Testis (tissue), 3 donors: ENCODE data around the gene CD96. TPM values are rescaled to one million over a fixed set of nuclear protein-coding genes. Genes with fewer than 3 reads are reported as not detected.
"Not testable (repeated sequence)": the region's sequence is repeated elsewhere in the genome, so short reads cannot be mapped to it uniquely, and the experiment has no call there.

ENCODE experiments used
- DNase-seq: peaks from one replicate; pipeline ENCODE4 v3.0.0-alpha.2; 2019
- H3K27ac ChIP-seq, 2 donors: fragments of 200-600 bp; sonication (generic); one replicate each; pipeline ENCODE4 v1.5.1; 2019
- H3K27me3 ChIP-seq: fragments of 200-600 bp; sonication (generic); one replicate; pipeline ENCODE4 v1.5.1; 2019
- H3K36me3 ChIP-seq: fragments of 200-600 bp; sonication (generic); one replicate; pipeline ENCODE4 v1.5.1; 2017; ENCODE audit warnings: low read depth; ENCODE audit errors: missing control alignments
- H3K4me1 ChIP-seq: fragments of 200-600 bp; sonication (generic); one replicate; pipeline ENCODE4 v1.5.1; 2019
- H3K4me3 ChIP-seq, 2 donors: fragments of 200-600 bp; sonication (generic); one replicate each; pipeline ENCODE4 v1.5.1; 2017 to 2019
- H3K9me3 ChIP-seq: fragments of 200-600 bp; sonication (generic); one replicate; pipeline ENCODE4 v1.5.1; 2017
- POLR2A ChIP-seq: fragments of 450-650 bp; IDR thresholded peaks from one replicate; pipeline ENCODE4 v1.6.1; 2017; ENCODE audit warnings: antibody characterized with exemption, mild to moderate bottlenecking, moderate library complexity
- WGBS, 2 donors: methylation state at CpG; one replicate each; pipeline ENCODE4 v1.1.5; 2018; 5-methylcytosine and 5-hydroxymethylcytosine counted together
- intact Hi-C: fragments of 100-400 bp; cut with DNase I; formaldehyde crosslinking; loops from one replicate; pipeline ENCODE4 v1.15.1; 2023; ENCODE audit warnings: low total_unique reads
- polyA plus RNA-seq: library from polyadenylated mRNA; stranded (reverse); fragments of 350-450 nt; fragmentation: Illumina TruSeq; extraction: RNeasy Lipid Tissue Mini Kit (QIAGEN cat#74804); gene quantifications from one replicate; pipeline ENCODE4 v1.2.3, GENCODE V29; 2014; ENCODE audit warnings: low read depth, low replicate concordance; ENCODE audit not compliant: insufficient read depth
- total RNA-seq, 2 donors: library from RNA; depleted of rRNA; stranded (reverse); fragments of >200 nt; gene quantifications; one replicate each; pipeline ENCODE4 v1.2.3, GENCODE V29; 2016
- TF ChIP-seq, protein P1 (sequence below), 3 experiments: fragments of 450-650 bp in 2 of 3; fragments of 200-600 bp in 1 of 3; sonication (generic) in 1 of 3; IDR thresholded peaks; one replicate each; pipeline ENCODE4 v1.5.1; 2016 to 2019; ENCODE audit warnings: antibody characterized with exemption in 3 of 3, mild to moderate bottlenecking in 2 of 3, moderate library complexity in 1 of 3

CD96 gene
- total and polyA plus RNA-seq, 3 donors from 2014 or later: 0.16 to 1.5 (median 0.99) TPM

DNA sequence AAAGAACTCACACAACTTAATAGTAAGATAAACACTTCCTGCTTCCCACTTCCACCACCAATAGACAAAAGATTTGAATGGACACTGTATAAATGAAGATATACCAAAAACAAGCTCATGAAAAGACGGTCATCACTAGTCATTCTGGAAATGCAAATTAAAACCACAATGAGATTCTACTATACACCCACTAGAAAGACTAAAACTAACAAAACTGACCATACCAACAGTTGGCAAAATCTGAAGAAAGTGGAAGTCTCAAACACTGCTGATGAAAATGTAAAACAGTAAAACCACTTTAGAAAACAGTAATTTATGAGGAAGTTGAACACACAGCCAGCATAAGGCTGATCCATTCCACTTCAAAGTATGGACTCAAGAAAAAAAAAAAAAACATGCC, 35.6 kb upstream of the CD96 start:
- no peaks in the 10 kb centered on the region for H3K36me3 ChIP-seq
- H3K9me3 ChIP-seq: no peaks in the 10 kb centered on the region
- TF ChIP-seq, protein P1, sequence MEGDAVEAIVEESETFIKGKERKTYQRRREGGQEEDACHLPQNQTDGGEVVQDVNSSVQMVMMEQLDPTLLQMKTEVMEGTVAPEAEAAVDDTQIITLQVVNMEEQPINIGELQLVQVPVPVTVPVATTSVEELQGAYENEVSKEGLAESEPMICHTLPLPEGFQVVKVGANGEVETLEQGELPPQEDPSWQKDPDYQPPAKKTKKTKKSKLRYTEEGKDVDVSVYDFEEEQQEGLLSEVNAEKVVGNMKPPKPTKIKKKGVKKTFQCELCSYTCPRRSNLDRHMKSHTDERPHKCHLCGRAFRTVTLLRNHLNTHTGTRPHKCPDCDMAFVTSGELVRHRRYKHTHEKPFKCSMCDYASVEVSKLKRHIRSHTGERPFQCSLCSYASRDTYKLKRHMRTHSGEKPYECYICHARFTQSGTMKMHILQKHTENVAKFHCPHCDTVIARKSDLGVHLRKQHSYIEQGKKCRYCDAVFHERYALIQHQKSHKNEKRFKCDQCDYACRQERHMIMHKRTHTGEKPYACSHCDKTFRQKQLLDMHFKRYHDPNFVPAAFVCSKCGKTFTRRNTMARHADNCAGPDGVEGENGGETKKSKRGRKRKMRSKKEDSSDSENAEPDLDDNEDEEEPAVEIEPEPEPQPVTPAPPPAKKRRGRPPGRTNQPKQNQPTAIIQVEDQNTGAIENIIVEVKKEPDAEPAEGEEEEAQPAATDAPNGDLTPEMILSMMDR (IDR thresholded peaks at IDR 0.05): no peak
- TF ChIP-seq POLR2A: no peak
- intact Hi-C loops: no loop called here
- H3K27ac ChIP-seq: no peak overlapping the region
- 90 to 95% methylated on average over 1 of the region's 1 CpG for WGBS, 2 donors
- DNase-seq: no peak
- H3K4me3 ChIP-seq: no peak overlapping the region
- H3K4me1 ChIP-seq: no peaks in the 10 kb centered on the region
- no peaks in the 10 kb centered on the region for H3K27me3 ChIP-seq

DNA sequence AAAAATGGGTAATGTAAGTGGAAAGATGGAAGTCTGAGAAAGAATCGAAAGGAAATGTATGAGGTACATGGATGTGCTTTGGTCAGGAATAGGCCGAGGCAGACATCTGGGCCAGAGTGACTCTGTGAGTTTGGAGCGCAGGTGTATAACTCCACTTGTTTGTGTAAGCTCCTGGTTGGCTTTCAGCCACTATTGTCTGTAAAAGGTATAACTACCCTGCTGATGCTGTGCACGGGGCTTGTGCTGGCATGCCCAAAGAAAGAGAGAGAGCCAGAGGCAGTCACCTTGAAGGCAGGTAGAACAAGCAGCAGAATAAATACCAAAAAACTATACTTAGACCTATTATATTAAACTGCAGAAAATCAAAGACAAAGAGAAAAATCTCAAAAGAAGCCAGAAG, 32.7 kb upstream of the CD96 start:
- Histone ChIP-seq H3K4me3 (no peak overlapping the region), H3K9me3 (no peaks in the 10 kb centered on the region), H3K27ac (no peak overlapping the region), H3K36me3 (no peaks in the 10 kb centered on the region), H3K4me1 (no peaks in the 10 kb centered on the region), H3K27me3 (no peaks in the 10 kb centered on the region)
- DNase-seq: no peak
- TF ChIP-seq, protein P1 (IDR thresholded peaks at IDR 0.05): no peak
- no peak for TF ChIP-seq POLR2A
- intact Hi-C loops: no loop called here
- 96 to 97% methylated on average over 4 of the region's 4 CpGs for WGBS, 2 donors

- Histone ChIP-seq H3K4me3 (no peak overlapping the region), H3K27ac (no peak overlapping the region), H3K9me3 (no peaks in the 10 kb centered on the region), H3K4me1 (no peaks in the 10 kb centered on the region), H3K36me3 (no peaks in the 10 kb centered on the region), H3K27me3 (no peaks in the 10 kb centered on the region)
- TF ChIP-seq, protein P1 (IDR thresholded peaks at IDR 0.05): no peak
- TF ChIP-seq POLR2A: no peak
- DNase-seq: no peak
- intact Hi-C loops: no loop called here
- 61 to 66% methylated on average over 4 of the region's 4 CpGs for WGBS, 2 donors
Measured at GRCh38 chr3:111517801-111518200, 24.2 kb upstream of the CD96 start.

DNA sequence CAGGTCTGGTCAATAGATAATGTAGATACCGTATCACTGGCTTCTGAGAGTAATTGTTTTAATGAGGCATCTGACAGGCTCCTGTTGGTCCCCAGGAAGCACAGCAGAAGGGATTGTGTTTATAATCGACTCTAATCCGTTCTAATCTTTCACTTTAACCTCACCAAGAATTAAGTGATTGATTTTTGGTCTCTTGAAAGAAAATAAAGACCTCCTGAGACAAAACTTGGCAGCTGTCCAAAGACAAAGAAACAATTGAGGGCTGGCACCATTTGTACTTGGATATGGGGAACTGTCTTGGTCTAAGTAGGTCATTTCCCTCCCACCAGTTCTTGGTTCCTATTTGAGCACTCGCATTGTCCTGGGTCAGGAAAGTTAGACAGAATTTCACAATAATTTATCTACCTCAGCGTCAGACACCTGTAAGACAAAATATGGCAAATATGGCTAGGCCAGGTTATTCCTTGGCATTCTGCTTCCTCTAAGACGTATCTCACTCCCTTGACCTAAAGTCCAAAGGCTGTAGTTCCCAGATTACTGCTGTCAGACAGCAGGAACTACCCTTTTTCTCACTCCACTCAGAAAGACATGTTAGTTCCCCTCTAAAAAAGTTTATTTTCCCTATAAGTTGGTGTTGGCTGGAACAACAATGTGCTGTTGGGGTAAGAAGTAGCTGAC, 22.7 kb upstream of the CD96 start:
- intact Hi-C loops: no loop called here
- Histone ChIP-seq H3K4me1 (no peaks in the 10 kb centered on the region), H3K9me3 (no peaks in the 10 kb centered on the region), H3K27me3 (no peaks in the 10 kb centered on the region), H3K36me3 (no peaks in the 10 kb centered on the region), H3K4me3 (no peak overlapping the region), H3K27ac (no peak overlapping the region)
- DNase-seq: no peak
- 66 to 71% methylated on average over 6 of the region's 6 CpGs for WGBS, 2 donors
- TF ChIP-seq, protein P1 (IDR thresholded peaks at IDR 0.05): no peak
- TF ChIP-seq POLR2A: no peak

GRCh38 chr3:111521891-111522290, 20.1 kb upstream of the CD96 start:
- Histone ChIP-seq H3K36me3 (no peaks in the 10 kb centered on the region), H3K4me1 (no peaks in the 10 kb centered on the region), H3K27me3 (no peaks in the 10 kb centered on the region), H3K9me3 (no peaks in the 10 kb centered on the region), H3K4me3 (no peak overlapping the region), H3K27ac (no peak overlapping the region)
- TF ChIP-seq POLR2A: no peak
- TF ChIP-seq, protein P1 (IDR thresholded peaks at IDR 0.05): no peak
- WGBS, 2 donors: 66 to 69% methylated on average over 3 of the region's 3 CpGs
- intact Hi-C loops: no loop called here
- DNase-seq: no peak

DNA sequence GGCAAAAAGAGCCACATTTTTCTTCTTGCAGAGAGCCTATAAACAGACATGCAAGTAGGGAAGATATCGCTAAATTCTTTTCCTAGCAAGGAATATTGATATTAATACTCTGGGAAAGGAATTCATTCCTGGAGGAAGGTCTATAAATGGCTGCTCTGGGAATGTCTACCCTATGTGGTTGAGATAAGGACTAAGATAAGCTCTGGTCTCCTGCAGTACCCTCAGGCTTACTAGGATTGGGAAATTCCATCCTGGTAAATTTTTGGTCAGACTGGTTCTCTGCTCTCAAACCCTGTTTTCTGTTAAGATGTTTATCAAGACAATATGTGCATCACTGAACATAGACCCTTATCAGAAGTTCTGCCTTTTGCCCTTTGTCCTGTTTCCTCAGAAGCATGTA, 17.5 kb upstream of the CD96 start:
- 96 to 100% methylated on average over 1 of the region's 1 CpG for WGBS, 2 donors
- H3K9me3 ChIP-seq, H3K36me3 ChIP-seq, intact Hi-C loops, DNase-seq, H3K4me1 ChIP-seq, H3K27me3 ChIP-seq, H3K4me3 ChIP-seq, H3K27ac ChIP-seq: not testable (repeated sequence)
